ENCODE measurements around the gene KCNMA1.

Gene KCNMA1

GRCh38 chr10:77556990-77557601 lies 80.5 kb downstream of the KCNMA1 start:
- DNase-seq (ENCODE audit: low read depth in 2 of 2): no peak

- DNase-seq (ENCODE audit: low read depth in 2 of 2): no peak
Observed at GRCh38 chr10:77555591-77556212, 81.9 kb downstream of the KCNMA1 start.

- no peak for DNase-seq (ENCODE audit: low read depth in 2 of 2)
Observed at GRCh38 chr10:77554996-77555397, 82.6 kb downstream of the KCNMA1 start.

- no peak for DNase-seq (ENCODE audit: low read depth in 2 of 2)
Observed at GRCh38 chr10:77553966-77554365, 83.6 kb downstream of the KCNMA1 start.

- DNase-seq (ENCODE audit: low read depth in 2 of 2): no peak
Observed at GRCh38 chr10:77553311-77553710, 84.3 kb downstream of the KCNMA1 start.

GRCh38 chr10:77552252-77552651 lies 85.4 kb downstream of the KCNMA1 start:
- DNase-seq (ENCODE audit: low read depth in 2 of 2): no peak

GRCh38 chr10:77550378-77550777 lies 87.2 kb downstream of the KCNMA1 start:
- no peak for DNase-seq (ENCODE audit: low read depth in 2 of 2)

- no peak for DNase-seq (ENCODE audit: low read depth in 2 of 2)
Observed at GRCh38 chr10:77548671-77549070, 88.9 kb downstream of the KCNMA1 start.

- DNase-seq (ENCODE audit: low read depth in 2 of 2): no peak
Observed at GRCh38 chr10:77548157-77548556, 89.5 kb downstream of the KCNMA1 start.

- DNase-seq (ENCODE audit: low read depth in 2 of 2): no peak
Observed at GRCh38 chr10:77547307-77548050, 90.1 kb downstream of the KCNMA1 start.

GRCh38 chr10:77546042-77546441 lies 91.6 kb downstream of the KCNMA1 start:
- DNase-seq (ENCODE audit: low read depth in 2 of 2): no peak

- no peak for DNase-seq (ENCODE audit: low read depth in 2 of 2)
Observed at GRCh38 chr10:77545585-77545984, 92.0 kb downstream of the KCNMA1 start.

- DNase-seq (ENCODE audit: low read depth in 2 of 2): no peak
Observed at GRCh38 chr10:77544617-77545016, 93.0 kb downstream of the KCNMA1 start.

GRCh38 chr10:77542710-77543259 lies 94.8 kb downstream of the KCNMA1 start:
- no peak for DNase-seq (ENCODE audit: low read depth in 2 of 2)

GRCh38 chr10:77541944-77542343 lies 95.7 kb downstream of the KCNMA1 start:
- no peak for DNase-seq (ENCODE audit: low read depth in 2 of 2)

GRCh38 chr10:77541247-77541646 lies 96.4 kb downstream of the KCNMA1 start:
- DNase-seq (ENCODE audit: low read depth in 2 of 2): no peak

GRCh38 chr10:77539147-77539935 lies 98.3 kb downstream of the KCNMA1 start:
- DNase-seq (ENCODE audit: low read depth in 2 of 2): no peak

GRCh38 chr10:77537720-77538373 lies 99.8 kb downstream of the KCNMA1 start:
- no peak for DNase-seq (ENCODE audit: low read depth in 2 of 2)

GRCh38 chr10:77537071-77537470 lies 100.5 kb downstream of the KCNMA1 start:
- DNase-seq (ENCODE audit: low read depth in 2 of 2): no peak

GRCh38 chr10:77533887-77534278 lies 103.7 kb downstream of the KCNMA1 start:
- DNase-seq (ENCODE audit: low read depth in 2 of 2): no peak

- DNase-seq (ENCODE audit: low read depth in 2 of 2): no peak
Observed at GRCh38 chr10:77533146-77533886, 104.3 kb downstream of the KCNMA1 start.

Measured in stimulated activated CD4-positive, alpha-beta T cell treated with anti-CD3 and anti-CD28 coated beads, Interleukin-1b, Interleukin-23, amount 100 ng/mL, for 1 hour (primary cell).